MM.1S (cell line): Measurements from ENCODE around the gene MYH11.

Source experiments
- DNase-seq: peaks from one replicate; pipeline ENCODE4 v3.0.0-alpha.2; 2015
- H2AFZ ChIP-seq: fragments of 300-600 bp; sonication (generic); 2 replicates; pipeline ENCODE4 v1.6.0; 2016; ENCODE audit warnings: antibody characterized with exemption, low read length
- H3F3A ChIP-seq: fragments of 300-600 bp; sonication (generic); 2 replicates; pipeline ENCODE4 v1.6.1; 2016; ENCODE audit warnings: mild to moderate bottlenecking, antibody characterized with exemption, low read length, moderate library complexity, mixed read lengths; ENCODE audit not compliant: insufficient read depth
- H3K27ac ChIP-seq: fragments of 300-600 bp; sonication (generic); 2 replicates; pipeline ENCODE4 v1.5.1; 2016; ENCODE audit warnings: mild to moderate bottlenecking, low read length
- H3K27me3 ChIP-seq: fragments of 300-600 bp; sonication (generic); replicated peaks from 2 replicates; pipeline ENCODE4 v1.6.0; 2016; ENCODE audit warnings: low read length; ENCODE audit not compliant: insufficient read depth
- H3K36me3 ChIP-seq: fragments of 300-600 bp; sonication (generic); replicated peaks from 2 replicates; pipeline ENCODE4 v1.6.1; 2016; ENCODE audit warnings: mild to moderate bottlenecking, low read length, mixed read lengths; ENCODE audit not compliant: insufficient read depth
- H3K4me1 ChIP-seq: fragments of 300-600 bp; sonication (generic); 2 replicates; pipeline ENCODE4 v1.6.1; 2016; ENCODE audit warnings: low read length, mixed read lengths
- H3K4me2 ChIP-seq: fragments of 300-600 bp; sonication (generic); 2 replicates; pipeline ENCODE4 v1.6.0; 2016; ENCODE audit warnings: low read depth, low read length
- H3K4me3 ChIP-seq: fragments of 300-600 bp; sonication (generic); 2 replicates; pipeline ENCODE4 v1.5.1; 2016; ENCODE audit warnings: low read length, mixed read lengths
- H3K79me2 ChIP-seq: fragments of 300-600 bp; sonication (generic); 2 replicates; pipeline ENCODE4 v1.6.1; 2016; ENCODE audit warnings: mixed run types, low read length, mixed read lengths
- H3K9ac ChIP-seq: fragments of 300-600 bp; sonication (generic); 2 replicates; pipeline ENCODE4 v1.6.1; 2016; ENCODE audit warnings: low read length, mixed read lengths
- H3K9me2 ChIP-seq: fragments of 300-600 bp; sonication (generic); replicated peaks from 2 replicates; pipeline ENCODE4 v1.6.1; 2016; ENCODE audit warnings: mild to moderate bottlenecking, low read length, mixed read lengths; ENCODE audit not compliant: insufficient read depth
- H3K9me3 ChIP-seq: fragments of 300-600 bp; sonication (generic); replicated peaks from 2 replicates; pipeline ENCODE4 v1.6.1; 2016; ENCODE audit warnings: mild to moderate bottlenecking, low read length, mixed read lengths; ENCODE audit not compliant: insufficient read depth
- H4K20me1 ChIP-seq: fragments of 300-600 bp; sonication (generic); 2 replicates; pipeline ENCODE4 v1.6.1; 2016; ENCODE audit warnings: mild to moderate bottlenecking, low read length, moderate library complexity, mixed read lengths; ENCODE audit not compliant: insufficient read depth
- CTCF ChIP-seq: fragments of 300-600 bp; sonication (generic); IDR thresholded peaks from 2 replicates; pipeline ENCODE4 v1.5.1; 2016; ENCODE audit warnings: antibody characterized with exemption, low read length, mixed read lengths
- EZH2 ChIP-seq: fragments of 300-600 bp; sonication (generic); optimal IDR thresholded peaks from 2 replicates; pipeline ENCODE3; 2017; ENCODE audit warnings: low read depth, mild to moderate bottlenecking, antibody characterized with exemption, low read length, mixed read lengths
- EZH2phosphoT487 ChIP-seq: fragments of 300-600 bp; sonication (generic); IDR thresholded peaks from 2 replicates; pipeline ENCODE4 v1.6.1; 2018; ENCODE audit warnings: antibody characterized with exemption, low read length

The MYH11 gene

GRCh38 chr16:15746332-15746731 is 110.5 kb downstream of the MYH11 start:
- H3K27ac ChIP-seq = no peak overlapping the region
- H3K4me2 ChIP-seq = no peak overlapping the region
- H3F3A ChIP-seq = no peaks in the 10 kb centered on the region
- no peaks in the 10 kb centered on the region for H4K20me1 ChIP-seq
- TF ChIP-seq CTCF (no peak), EZH2phosphoT487 (no peak), EZH2 (no peak)
- H3K36me3 ChIP-seq = no peaks in the 10 kb centered on the region
- H3K27me3 ChIP-seq = no peaks in the 10 kb centered on the region
- no peaks in the 10 kb centered on the region for H3K79me2 ChIP-seq
- H3K9ac ChIP-seq = no peak overlapping the region
- H2AFZ ChIP-seq = no peak overlapping the region
- DNase-seq = no peak
- no peaks in the 10 kb centered on the region for H3K9me2 ChIP-seq
- H3K4me1 ChIP-seq = no peaks in the 10 kb centered on the region
- no peaks in the 10 kb centered on the region for H3K9me3 ChIP-seq
- no peak overlapping the region for H3K4me3 ChIP-seq

- no peaks in the 10 kb centered on the region for H3K9me3 ChIP-seq
- no peak overlapping the region for H3K4me3 ChIP-seq
- H2AFZ ChIP-seq = no peak overlapping the region
- H3K4me1 ChIP-seq = no peaks in the 10 kb centered on the region
- H3K27me3 ChIP-seq = no peaks in the 10 kb centered on the region
- H4K20me1 ChIP-seq = no peaks in the 10 kb centered on the region
- H3K36me3 ChIP-seq = no peaks in the 10 kb centered on the region
- no peak overlapping the region for H3K9ac ChIP-seq
- H3K9me2 ChIP-seq = no peaks in the 10 kb centered on the region
- H3F3A ChIP-seq = no peaks in the 10 kb centered on the region
- TF ChIP-seq CTCF (no peak), EZH2phosphoT487 (no peak), EZH2 (no peak)
- H3K4me2 ChIP-seq = no peak overlapping the region
- H3K27ac ChIP-seq = no peak overlapping the region
- no peaks in the 10 kb centered on the region for H3K79me2 ChIP-seq
- DNase-seq = no peak
These were observed 113.2 kb downstream of the MYH11 start for GRCh38 chr16:15743657-15744056.

- Histone ChIP-seq H3K36me3 (no peaks in the 10 kb centered on the region), H3K9me3 (no peaks in the 10 kb centered on the region), H2AFZ (no peak overlapping the region), H3K27me3 (no peaks in the 10 kb centered on the region), H3K79me2 (no peaks in the 10 kb centered on the region), H3K27ac (no peak overlapping the region), H3K4me2 (no peak overlapping the region), H3K4me1 (no peaks in the 10 kb centered on the region), H3F3A (no peaks in the 10 kb centered on the region), H4K20me1 (no peaks in the 10 kb centered on the region), H3K4me3 (no peak overlapping the region), H3K9ac (no peak overlapping the region), H3K9me2 (no peaks in the 10 kb centered on the region)
- TF ChIP-seq CTCF (no peak), EZH2phosphoT487 (no peak), EZH2 (no peak)
- no peak for DNase-seq
These were observed 114.1 kb downstream of the MYH11 start for GRCh38 chr16:15742716-15743115.
